NCI-H1048 (cell line): ENCODE measurements around the gene BUD13.
"Not testable (repeated sequence)": the region's sequence is repeated elsewhere in the genome, so short reads cannot be mapped to it uniquely, and the experiment has no call there.

Source experiments
- DNase-seq: peaks from one replicate; lab custom pipeline; 2025; lab: John Stamatoyannopoulos, UW

BUD13 gene, protein sequence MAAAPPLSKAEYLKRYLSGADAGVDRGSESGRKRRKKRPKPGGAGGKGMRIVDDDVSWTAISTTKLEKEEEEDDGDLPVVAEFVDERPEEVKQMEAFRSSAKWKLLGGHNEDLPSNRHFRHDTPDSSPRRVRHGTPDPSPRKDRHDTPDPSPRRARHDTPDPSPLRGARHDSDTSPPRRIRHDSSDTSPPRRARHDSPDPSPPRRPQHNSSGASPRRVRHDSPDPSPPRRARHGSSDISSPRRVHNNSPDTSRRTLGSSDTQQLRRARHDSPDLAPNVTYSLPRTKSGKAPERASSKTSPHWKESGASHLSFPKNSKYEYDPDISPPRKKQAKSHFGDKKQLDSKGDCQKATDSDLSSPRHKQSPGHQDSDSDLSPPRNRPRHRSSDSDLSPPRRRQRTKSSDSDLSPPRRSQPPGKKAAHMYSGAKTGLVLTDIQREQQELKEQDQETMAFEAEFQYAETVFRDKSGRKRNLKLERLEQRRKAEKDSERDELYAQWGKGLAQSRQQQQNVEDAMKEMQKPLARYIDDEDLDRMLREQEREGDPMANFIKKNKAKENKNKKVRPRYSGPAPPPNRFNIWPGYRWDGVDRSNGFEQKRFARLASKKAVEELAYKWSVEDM

DNA sequence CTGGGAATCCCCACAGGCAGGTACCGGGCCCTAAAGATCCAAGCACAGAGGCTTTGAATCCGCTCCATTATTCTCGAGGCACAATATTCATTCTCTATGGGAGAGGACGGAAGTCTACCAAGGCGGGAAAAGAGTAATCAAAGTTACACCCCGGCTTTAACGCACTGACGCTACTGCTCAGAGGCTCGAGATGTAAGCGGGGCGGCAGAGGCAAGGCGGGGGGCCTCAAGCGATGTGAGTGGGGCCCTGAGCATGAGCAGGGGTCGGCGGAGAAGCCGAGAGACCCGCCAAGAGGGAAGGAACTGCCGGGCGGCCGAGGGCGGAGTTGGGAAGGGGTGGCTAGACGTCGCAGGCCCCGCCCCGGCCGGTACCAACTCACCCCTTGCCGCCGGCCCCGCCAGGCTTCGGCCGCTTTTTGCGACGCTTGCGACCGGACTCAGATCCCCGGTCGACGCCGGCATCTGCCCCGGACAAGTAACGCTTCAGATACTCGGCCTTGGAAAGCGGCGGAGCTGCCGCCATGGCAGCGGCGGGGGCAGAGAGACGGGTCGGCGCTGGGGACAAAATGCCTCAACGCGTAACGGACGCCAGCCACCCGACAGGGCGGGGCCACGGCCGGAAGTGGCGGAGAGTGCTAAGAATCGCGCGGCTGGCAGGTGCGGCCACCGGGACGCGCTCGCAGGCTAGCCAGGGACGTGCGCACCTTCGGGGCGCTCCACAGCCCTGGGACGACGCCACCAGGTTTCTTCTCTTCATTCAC is at the start of gene BUD13:
Gene BUD13, minus strand, starts transcription at position 545 of the 760 bp plus-strand sequence. Its CDS starts 23 bp downstream, at position 522.
- peak; percentile 72 for DNase-seq

DNA sequence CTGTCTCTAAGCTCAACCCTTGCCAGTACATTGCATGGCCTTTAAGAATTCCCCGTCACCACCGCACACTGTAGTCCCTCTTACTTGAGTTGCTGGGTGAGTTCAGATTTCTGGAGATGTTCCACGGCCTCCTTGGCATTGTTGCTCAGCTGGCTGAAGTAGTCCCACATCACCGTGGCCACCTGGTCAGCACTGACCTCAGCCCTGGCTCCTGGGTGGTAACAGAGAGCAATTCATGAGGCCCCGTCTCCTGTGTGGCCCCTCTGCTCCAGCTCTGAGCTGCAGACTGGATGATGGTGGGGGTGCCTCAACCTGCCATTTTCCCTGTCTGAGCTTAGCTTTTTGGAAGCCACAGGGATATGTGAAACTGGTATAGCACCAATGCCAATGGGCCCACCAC is 49.8 kb upstream of the BUD13 start:
- no peak for DNase-seq

DNA sequence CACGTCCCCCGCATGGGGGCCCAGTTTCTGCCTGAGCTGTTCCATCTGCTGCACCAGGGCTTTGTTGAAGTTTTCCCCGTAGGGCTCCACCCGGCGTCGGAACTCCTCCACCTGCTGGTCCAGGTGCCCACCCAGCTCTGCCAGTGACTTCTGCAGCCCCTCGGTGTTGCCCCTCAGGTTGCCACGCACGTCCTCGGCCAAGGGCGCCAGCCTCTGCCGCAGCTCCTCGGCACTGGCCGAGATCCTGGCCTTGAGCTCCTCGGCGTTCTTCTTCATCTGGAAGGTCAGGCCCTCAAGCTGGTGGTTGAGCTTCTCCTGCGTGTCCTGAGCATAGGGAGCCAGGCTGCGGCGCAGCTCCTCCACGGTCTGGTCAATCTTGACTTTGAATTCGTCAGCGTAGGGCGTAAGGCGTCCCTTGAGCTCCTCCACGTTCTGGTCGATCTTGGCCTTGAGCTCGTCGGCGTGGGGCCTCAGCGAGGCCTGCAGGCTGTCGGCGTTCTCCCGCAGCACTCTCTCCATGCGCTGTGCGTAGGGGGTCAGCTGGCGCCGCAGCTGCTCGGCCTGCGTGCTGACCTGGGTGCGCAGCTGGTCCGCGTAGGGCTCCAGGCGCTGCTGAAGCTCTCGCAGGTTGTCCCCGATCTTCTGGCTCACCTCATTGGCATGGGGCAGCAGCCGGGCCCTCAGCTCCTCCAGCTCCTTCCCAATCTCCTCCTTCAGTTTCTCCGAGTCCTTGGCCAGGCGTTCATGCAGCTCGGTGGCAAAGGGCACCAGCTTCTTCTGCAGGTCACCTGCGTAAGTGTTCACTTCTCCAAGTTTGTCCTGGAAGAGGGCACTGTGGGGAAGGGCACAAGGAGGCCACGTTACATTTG is 48.5 kb upstream of the BUD13 start:
- no peak for DNase-seq

DNA sequence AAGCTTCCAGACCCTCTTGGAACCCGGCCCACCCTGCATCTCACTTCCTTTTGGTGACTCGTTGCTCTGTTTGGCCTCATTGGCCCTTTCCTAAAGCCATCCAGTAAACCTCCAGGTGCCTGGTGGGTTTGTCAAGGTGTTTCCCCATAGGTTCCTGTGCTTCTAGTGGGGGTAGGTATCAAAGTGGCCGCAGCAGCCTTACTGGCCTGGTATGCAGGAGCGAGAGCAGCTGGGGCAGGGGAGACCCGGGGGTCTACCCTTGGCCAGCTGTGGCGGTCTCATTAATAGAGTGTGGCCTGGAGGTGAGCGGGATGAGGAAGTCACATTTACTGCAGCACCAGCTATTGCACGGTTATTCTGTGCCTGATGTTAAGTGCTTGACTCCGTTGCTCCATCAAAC is 46.3 kb upstream of the BUD13 start:
- no peak for DNase-seq

DNA sequence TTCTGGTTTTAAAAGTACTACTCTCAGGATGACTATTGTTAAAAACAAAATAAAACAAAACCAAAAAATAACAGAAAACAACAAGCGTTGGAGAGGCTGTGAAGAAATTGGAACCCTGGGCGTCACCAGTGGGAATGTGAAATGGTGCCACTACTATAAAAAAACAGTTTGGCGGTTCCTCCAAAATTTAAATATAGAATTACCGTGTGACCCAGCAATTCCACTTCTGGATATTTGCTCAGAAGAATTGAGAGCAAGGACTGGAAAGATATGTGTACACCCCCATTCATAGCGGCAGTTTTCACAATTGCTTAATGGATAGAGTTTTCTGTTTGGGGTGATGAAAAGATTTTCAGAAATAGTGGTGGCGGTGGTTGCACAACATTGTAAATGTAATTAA is 41.7 kb upstream of the BUD13 start:
- DNase-seq = no peak

DNA sequence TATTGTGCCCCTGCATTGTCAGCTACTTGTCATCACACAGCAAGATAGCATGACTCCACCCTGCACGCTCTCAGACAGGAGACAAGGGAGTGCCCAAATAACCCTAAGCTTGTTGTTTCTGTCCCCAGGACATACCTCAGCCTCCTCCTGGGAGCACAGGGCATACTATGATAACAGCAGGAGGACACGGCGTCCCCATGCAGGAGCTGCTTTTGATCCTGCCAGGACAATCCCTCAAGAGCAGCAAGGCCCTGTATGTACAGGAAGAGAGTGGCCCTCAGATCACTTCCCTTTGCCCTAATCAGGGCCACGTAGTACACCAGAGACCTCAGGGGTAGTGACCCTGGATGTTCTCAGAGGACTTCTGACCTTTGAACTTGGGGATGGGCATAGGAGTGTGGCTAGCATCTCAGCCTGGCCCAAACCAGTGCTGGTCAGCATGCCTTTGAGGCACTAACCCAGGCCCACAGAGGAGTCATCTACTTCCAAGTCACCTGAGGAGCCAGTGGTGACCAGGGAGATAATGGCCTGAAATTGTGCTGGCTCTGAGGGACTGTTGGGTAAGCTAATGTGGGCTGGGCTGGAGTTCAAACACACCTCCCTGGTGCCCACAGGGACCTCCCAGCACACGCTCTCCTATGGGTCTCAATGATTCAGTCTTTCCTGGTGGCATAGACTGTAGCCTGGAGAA is 41.1 kb upstream of the BUD13 start:
- no peak for DNase-seq

DNA sequence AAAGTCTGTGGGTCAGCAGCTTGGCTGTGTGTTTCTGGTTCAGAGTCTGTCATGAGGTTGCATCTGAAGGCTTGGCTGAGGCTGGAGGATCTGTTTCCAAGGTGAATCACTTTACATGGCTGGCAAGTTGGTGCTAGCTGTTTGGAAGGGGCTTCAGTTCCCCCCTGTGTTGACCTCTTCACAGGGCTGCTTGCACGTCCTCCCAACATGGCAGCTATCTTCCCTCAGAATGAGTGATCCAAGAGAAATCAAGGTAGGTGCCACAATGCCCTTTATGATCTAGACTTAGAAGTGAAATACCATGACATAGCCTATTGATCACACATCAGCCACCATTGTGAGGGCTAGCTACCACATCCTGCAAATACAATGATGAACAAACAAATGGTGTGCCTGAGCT is 40.4 kb upstream of the BUD13 start:
- no peak for DNase-seq

DNA sequence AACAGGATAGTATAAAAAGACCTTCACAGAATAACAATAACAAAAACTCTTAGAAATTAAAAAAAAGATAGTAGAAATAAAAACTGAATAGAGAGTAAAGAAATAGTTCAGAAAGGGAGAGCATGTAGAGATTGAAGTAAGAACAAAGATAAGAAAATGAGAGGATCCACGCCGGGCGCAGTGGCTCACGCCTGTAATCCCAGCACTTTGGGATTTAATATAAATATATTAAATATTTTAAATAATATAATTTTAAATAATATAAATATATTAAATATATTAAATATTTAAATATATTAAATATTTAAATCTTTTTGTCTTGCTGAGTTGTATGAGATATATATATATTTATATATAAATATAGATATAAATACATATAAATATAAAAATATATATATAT is 39.3 kb upstream of the BUD13 start:
- DNase-seq = no peak

DNA sequence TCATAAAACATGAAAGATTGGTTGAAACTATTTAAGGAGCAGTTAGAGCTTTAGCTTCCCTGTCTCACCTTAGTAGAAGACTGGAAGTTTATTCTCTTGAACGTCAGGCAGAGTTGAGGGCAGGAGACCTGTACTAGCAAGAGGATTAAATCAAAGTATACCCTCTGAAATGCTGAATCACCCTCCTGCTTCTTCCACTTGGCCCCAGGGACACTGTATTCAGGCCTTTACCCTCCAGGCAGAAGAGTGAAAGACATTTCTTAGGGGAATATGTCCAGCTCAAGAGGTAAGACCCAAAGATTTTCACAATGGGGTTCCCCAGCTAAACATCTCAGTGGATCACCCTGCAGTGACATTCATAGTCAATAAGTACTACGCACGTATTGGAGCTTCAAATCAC is 38.4 kb upstream of the BUD13 start:
- no peak for DNase-seq

DNA sequence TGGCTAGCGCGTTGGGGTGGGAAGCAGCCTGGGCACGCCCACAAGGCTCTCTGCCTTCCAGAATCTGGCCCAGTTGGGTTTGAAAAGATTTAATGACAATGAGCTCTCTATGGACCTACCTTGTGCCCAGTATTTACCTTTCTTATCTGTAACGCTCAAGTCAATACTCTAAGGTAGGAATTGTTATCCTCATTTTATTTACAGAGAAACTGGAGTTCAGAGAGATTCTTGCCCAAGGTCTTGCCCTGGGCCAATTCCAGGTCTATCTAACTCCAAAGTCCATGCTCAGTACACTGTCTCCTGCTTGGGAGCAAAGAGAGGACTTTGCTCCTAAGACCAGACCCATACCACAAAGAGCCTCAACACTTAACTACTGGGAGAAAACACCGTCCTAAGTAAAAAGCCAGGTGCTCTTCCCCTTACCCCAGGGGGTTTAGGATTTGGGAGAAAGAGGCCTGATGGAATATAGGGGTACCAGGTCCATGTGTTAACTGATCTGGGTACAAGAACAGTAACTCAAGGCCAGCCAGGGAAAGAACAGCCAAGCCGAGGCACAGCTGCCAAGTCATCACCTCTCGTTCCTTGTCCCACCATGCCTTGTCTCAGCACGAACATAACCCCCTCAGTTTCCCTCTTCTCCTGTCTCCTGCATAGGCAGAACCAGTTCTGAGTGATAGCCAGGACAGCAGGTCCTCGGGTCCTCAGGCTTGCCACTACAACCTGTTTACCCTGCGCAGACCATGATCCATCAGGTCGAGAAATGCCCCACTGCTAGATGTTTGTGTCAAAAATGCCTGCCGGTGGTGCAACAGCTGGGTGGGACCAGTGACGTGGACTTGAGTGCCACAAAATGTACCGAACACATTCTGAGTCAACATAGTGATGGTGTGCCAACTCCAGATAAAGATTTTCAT is 35.7 kb upstream of the BUD13 start:
- no peak for DNase-seq

DNA sequence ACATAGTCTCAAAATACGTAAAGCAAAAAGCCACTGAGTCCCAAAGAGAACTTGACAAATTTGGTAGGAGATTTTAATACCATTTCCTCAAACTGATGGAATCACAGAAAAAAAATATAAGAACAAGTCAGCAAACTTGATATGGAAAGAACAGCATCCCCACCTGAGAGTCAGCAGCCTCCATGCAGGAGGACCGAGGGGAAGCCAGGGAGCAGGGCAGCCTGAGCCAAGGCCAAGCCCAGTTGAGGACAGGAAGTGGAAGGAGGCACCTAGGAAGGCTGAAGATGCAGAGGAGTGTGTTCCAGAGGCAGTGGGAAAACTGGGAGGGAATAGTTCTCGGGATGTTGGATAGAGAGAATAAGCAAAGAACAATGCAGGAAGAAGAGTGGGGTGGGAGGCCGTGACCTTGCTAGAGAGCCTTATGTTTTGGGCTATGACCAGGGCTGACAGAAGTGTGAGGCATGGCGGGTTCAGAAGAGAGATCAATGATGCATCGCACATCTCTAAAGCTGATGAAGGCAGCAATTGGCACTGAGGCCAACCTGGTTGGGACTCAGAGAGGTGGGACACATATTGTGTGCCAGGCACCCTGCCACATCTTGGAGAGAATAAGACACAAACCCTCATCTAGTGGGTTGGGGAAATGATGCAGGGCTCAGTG is 34.9 kb upstream of the BUD13 start:
- no peak for DNase-seq

DNA sequence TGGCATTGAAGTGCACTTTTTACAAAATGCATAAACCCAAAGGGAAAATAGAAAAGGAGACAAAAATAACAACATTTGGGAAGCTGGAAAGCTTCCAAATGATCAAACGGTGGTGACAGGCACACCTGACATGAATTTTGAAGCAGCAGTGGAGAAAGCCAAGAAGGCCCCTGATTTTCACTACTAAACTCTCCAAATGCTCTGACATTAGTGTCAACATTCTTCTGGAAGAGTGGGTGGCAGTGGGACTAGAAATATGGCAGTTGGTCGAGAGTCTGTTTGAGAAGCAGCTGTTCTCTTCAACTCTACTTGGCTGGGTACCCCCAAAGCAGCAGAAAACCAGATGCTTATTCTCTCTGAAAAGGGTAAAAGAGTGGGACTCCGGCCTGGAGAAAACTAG is 31.2 kb upstream of the BUD13 start:
- DNase-seq = no peak

DNA sequence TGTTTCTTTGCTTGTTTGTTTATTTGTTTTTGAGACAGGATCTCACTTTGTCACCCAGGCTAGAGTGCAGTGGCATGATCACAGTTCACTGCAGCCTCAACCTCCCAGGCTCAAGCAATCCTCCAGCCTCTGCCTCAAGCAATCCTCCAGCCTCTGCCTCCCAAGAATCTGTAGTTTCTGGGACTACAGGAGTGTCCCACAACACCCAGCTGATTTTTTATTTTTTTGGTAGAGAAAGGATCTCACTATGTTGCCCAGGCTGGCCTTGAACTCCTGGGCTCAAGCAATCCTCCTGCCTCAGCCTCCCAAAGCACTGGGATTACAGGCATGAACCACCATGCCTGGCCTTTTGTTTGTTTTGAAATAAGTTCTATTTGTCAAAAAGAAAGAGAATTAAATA is 28.9 kb upstream of the BUD13 start:
- DNase-seq = not testable (repeated sequence)

DNA sequence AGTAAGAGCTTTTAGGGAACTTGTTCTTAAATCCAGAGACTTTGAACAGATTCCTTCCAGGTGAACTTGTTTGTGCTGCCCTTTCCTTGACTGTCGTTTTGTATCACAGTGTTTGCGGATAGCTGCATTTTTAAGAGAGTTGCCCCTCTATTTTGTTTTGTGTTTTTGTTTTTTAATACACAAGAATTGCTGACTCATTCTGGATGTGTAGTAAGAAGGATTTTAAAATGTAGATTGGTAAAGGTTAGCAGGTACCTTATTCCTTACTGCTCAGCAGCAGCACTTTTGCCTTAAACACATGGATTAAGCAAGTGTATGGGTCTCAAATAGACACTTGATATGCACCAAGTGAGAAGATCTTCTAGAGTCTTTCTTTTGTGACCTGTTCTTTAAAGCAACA is 27.8 kb upstream of the BUD13 start:
- no peak for DNase-seq

DNA sequence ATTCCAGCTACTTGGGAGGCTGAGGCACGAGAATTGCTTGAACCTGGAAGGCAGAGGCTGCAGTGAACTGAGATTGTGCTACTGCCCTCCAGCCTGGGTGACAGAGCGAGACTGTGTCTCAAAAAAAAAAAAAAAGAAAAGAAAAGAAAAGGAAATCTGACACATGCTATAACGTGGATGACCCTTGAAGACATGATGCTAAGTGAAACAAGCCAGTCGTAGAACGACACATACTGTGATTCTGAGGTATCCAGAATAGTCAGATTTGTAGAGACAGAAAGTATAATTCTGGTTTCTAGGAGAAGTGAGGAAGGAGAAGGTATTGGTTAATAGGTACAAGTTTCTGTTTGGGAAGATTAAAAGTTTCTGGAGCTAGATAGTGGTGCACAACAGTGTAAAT is 25.6 kb upstream of the BUD13 start:
- no peak for DNase-seq

DNA sequence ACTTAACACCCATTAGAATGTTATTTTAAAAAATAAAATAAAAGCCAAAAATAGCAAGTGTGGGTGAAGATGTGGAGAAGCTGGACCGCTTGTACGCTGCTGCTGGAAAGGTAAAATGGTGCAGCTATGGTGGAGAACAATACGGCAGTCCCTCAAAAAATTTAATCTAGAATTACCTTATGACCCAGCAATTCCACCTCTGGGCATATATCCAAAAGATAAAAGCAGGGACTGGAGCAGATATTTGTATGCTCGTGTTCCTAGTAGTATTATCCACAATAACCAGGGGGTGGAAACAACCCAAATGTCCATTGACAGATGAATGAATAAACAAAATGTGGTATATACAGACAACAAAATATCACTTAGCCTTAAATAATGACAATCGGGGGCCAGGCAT is 25.0 kb upstream of the BUD13 start:
- DNase-seq = no peak

DNA sequence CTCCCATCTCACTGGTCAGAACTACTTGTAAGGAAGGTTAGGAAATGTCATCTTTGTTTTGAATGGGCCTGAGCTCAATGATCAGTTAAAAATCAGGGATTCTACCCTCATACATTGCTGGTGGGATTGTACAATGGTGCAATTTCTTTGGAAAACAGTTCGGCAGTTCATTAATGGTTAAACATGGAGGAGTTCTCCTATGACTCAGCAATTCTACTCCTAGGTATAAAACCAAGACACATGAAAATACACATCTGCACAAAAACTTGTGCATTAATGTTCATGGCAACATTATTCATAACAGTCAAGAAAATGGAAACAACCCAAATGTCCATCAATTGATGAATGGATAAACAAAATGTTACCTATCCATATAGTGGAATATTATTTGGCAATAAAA is 23.8 kb upstream of the BUD13 start:
- no peak for DNase-seq

DNA sequence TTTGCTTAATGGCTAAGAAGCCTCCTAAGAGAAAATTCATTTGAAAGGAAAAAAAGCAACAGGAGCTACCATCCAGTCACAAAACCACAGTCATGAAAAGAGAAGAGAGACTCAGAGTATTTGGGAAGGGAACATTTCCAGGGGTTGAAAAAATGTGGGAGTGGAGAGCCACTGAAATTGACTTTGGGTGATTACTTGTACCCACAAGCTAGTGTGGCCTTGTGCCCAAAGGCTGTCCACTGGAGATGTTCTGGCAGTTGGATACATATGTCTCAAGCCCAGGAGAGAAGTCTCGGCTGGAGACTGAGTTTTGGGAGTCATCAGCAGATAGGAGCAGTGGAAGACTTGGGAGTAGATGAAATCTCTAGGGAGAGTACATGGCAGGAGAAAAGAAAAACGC is 22.1 kb upstream of the BUD13 start:
- no peak for DNase-seq

DNA sequence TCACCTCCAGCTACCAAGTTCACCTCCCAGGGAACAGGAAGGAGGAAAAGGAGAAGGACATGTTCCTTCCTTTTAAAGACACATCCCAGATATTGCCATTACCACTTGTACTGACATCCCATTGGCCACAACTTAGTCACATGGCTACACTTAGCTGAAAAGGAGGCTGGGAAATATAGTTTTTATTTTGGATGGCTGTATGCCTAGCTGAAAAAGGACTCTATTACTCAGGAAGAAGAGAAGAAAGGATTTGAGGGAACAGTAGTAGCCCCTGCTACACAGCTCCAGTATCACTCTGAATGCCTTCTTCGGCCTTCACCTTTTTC is 20.9 kb upstream of the BUD13 start:
- DNase-seq = no peak
